GM06990 (cell line): Measurements from ENCODE around the gene ZNF516.

ENCODE experiments used
- DNase-seq: peaks from one replicate; pipeline ENCODE4 v3.0.0-alpha.2; 2011; ENCODE audit not compliant: insufficient read length; ENCODE audit errors: extremely low read depth
- H3K27me3 ChIP-seq: replicated peaks from 2 replicates; pipeline ENCODE4 v1.6.0; 2011; ENCODE audit warnings: low read length; ENCODE audit not compliant: control insufficient read depth, insufficient read depth
- H3K36me3 ChIP-seq: 2 replicates; pipeline ENCODE4 v1.5.1; 2011; ENCODE audit warnings: low read length; ENCODE audit not compliant: control insufficient read depth, insufficient read depth
- H3K4me3 ChIP-seq: replicated peaks from 2 replicates; pipeline ENCODE4 v1.5.1; 2011; ENCODE audit warnings: low read depth, mild to moderate bottlenecking, control low read depth, low read length
- TF ChIP-seq, protein P1 (sequence below): IDR thresholded peaks from 2 replicates; pipeline ENCODE4 v1.5.1; 2011; ENCODE audit warnings: low read length, control low read depth, mild to moderate bottlenecking, inconsistent platforms; ENCODE audit not compliant: insufficient read depth, poor library complexity, severe bottlenecking

ZNF516 gene

DNA sequence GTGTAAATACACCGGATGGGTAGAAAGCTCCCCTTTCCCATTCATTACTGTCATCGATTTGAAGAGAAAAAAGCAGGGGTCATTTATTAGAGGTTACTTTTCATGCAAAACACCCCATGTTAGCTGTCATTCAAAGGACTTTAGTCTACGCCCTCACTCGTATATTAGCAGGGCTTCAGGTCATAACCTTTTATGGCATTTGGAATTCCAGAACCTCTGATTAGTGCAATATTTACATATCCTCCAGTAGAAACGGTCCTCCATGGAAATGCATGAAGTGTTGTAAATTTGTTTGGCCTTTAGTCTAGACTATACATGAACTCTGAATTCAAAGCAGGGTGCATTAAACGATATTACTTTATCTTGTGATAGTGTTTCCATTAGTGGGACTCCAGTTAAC, 180.5 kb downstream of the ZNF516 start:
- TF ChIP-seq, protein P1, sequence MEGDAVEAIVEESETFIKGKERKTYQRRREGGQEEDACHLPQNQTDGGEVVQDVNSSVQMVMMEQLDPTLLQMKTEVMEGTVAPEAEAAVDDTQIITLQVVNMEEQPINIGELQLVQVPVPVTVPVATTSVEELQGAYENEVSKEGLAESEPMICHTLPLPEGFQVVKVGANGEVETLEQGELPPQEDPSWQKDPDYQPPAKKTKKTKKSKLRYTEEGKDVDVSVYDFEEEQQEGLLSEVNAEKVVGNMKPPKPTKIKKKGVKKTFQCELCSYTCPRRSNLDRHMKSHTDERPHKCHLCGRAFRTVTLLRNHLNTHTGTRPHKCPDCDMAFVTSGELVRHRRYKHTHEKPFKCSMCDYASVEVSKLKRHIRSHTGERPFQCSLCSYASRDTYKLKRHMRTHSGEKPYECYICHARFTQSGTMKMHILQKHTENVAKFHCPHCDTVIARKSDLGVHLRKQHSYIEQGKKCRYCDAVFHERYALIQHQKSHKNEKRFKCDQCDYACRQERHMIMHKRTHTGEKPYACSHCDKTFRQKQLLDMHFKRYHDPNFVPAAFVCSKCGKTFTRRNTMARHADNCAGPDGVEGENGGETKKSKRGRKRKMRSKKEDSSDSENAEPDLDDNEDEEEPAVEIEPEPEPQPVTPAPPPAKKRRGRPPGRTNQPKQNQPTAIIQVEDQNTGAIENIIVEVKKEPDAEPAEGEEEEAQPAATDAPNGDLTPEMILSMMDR: no peak
- no peak overlapping the region for H3K4me3 ChIP-seq
- no peak for DNase-seq
- H3K36me3 ChIP-seq: no peaks in the 10 kb centered on the region
- H3K27me3 ChIP-seq: peaks cover 1% of the 10 kb centered on the region

DNA sequence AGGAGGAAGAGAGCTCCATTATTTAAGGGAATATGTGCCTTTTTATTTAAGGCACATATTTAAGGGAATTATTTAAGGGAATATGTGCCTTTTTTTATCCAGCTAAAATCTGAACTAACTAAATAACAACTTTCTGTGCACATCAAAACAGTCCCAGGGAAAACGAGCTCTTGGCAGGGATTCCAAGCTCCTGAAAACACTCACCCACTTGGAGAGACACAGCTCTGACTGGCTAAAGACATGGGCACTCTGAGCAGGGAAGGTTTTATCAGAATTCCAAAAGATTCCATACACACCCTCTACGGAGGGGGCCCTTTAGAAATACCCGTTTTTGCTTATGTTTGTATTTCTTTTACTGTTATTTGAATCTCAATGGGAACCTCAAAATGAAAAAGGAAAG, 181.0 kb downstream of the ZNF516 start:
- H3K4me3 ChIP-seq: no peak overlapping the region
- H3K27me3 ChIP-seq: peaks cover 1% of the 10 kb centered on the region
- TF ChIP-seq, protein P1: no peak
- DNase-seq: no peak
- H3K36me3 ChIP-seq: no peaks in the 10 kb centered on the region
